GM21447 (cell line): ENCODE data around the gene CRACR2A.
A peak's percentile ranks its signal among the peaks of the same experiment; 100 is the strongest.

Experiments
- ATAC-seq: cut with Tn5 transposase; IDR thresholded peaks from one replicate; pipeline ENCODE4 v1.9.1; 2021; ENCODE audit not compliant: unreplicated experiment

The CRACR2A gene

DNA sequence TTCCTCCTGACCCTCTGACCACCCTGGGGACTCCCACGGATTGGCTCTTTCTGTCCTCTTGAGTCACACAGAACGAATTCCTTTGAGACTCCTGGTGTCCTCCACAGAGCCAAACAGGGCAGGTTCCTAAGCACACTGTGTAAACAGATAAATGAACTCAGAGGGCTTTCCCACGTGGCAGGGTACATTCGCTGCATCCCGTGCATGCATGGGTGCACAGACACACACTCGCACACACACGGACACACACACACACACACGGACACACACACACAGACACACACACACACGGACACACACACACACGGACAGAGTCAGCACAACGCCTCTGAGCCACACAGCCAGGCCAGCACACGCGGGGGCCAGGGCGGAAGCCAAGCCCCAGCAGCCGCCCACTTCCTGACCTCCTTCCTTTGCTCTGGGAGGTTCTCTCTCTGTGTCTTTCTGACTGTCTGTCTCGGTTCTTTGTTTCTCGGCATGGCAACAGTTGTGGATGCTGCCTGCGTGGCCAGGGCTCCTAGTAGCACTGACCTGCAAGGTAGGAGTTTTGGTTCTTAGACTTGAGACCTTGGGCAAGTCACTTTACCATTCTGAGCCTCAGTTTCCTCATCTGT is 706 bp downstream of the CRACR2A start:
- peak; percentile 74 for ATAC-seq

GRCh38 chr12:3751151-3752095 is 1.5 kb downstream of the CRACR2A start:
- ATAC-seq: no peak

DNA sequence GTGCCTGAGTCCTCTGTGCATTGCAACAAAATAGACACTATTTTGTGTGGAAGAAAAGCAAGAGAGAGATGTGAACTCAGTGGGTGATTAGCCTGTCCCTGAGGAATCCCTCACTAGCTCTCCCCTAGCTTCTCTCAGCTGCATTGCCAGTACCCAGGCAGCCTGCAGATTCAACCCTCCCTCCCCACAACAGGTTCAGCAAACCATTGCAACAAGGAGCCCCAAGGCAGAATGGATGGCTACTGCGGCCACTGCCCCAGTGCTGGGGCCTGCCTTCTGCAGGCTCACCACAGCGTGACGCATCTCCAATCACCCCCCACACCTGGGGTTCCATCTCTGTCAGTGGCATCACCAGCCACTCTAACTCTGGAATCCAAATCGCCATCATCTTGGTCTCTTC is 2.3 kb downstream of the CRACR2A start:
- ATAC-seq: no peak

DNA sequence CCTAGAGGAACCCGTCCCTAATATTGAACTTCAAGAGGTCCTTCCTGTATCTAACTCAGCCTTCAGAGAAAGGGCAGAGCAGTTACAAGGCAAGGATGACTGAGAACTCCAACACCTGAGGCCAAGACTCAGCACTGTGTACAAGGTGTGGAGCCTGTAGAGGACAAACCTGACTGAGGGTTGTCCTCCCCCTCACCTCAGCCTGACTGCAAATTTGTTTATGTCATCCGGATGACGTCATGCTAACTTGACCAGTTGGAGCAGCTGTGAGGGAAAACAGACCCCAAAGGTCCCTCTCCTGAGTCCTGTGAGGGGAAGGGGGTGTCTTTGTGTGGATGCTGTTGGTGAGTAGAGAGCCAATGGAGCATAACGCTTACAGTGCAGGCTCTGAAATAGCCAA is 4.3 kb downstream of the CRACR2A start:
- ATAC-seq: no peak

- no peak for ATAC-seq
Measured at GRCh38 chr12:3747976-3748619, 4.8 kb downstream of the CRACR2A start.

- no peak for ATAC-seq
Measured at GRCh38 chr12:3747543-3747942, 5.4 kb downstream of the CRACR2A start.

- no peak for ATAC-seq
Measured at GRCh38 chr12:3746758-3747157, 6.2 kb downstream of the CRACR2A start.

- ATAC-seq: no peak
Measured at GRCh38 chr12:3745152-3745551, 7.8 kb downstream of the CRACR2A start.

GRCh38 chr12:3744229-3744901 is 8.5 kb downstream of the CRACR2A start:
- ATAC-seq: no peak

- ATAC-seq: no peak
Measured at GRCh38 chr12:3743803-3744202, 9.1 kb downstream of the CRACR2A start.

GRCh38 chr12:3741882-3742672 is 10.8 kb downstream of the CRACR2A start:
- ATAC-seq: no peak

DNA sequence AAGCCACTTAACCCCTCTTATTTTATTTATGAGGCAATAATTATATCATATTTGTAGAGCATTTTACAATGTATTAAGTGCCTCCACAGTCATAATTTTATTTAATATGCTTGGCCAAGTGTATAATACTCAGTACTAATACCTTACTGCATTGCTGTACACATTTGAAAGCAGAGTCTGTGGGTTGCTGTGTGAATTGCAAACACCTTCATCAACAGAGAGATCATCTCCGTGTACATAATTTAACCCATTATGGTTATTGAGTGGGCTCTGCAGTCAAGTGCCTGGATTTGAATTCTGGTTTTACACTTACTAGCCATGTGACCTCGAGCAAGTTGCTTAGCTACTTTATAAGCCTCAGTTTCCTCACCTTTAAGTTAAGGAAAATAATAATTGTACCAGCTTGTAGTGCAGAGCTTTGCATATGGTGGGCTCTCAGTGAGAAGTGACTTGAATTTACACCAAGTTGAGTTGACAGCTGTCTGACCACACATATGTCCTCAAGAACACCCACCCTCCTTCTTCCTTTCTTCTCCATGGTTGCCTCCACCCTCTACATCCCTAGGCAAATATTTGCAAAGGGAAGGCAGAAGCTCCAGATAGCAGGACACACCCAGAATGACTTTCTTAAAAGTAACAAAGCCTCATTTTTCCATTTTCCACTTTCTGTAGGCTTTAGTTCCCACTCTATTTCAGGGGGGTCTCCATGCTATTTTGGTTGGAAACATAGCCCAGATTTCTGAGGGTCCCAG is 12.3 kb downstream of the CRACR2A start:
- no peak for ATAC-seq

DNA sequence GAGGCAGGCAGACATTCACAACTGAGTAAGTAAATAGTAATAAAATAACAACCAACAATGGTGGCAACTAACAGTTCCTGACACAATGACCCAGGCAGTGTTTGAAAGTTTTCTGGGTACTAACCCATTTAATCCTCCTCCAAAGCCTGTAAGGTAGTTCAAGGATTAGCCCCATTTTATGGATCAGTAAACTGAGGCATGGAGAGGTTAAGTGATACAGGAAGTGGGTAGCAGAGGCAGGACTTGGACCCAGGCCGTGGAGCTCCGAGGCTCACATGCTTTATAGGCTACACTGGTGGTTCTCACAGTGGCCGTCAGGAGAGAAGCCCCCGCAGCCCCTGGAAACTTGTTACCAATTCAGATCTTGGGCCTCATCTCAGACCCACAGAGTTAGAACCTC is 17.5 kb downstream of the CRACR2A start:
- no peak for ATAC-seq

DNA sequence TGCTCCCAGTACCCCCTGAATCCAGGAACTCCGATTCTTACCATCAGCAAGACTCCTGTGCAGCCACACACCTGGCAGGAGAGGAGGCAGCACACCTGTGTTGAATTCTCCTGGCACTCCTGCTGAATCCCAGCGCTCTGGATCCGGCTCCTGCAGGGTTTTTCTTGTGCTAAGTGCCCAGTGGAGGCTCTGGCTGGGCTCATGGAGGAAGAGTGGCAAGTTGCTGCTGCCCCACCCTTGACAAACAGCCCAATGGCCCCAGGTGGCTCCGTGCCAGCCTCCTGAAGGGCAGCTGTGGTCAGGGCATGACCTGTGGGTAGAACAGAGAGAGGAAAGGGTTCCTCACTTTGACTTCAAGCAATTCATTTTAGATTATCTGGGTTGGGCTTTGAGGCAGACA is 20.0 kb downstream of the CRACR2A start:
- ATAC-seq: no peak

GRCh38 chr12:3730111-3730510 is 22.8 kb downstream of the CRACR2A start:
- no peak for ATAC-seq

GRCh38 chr12:3728686-3729085 is 24.2 kb downstream of the CRACR2A start:
- peak; percentile 27 for ATAC-seq

DNA sequence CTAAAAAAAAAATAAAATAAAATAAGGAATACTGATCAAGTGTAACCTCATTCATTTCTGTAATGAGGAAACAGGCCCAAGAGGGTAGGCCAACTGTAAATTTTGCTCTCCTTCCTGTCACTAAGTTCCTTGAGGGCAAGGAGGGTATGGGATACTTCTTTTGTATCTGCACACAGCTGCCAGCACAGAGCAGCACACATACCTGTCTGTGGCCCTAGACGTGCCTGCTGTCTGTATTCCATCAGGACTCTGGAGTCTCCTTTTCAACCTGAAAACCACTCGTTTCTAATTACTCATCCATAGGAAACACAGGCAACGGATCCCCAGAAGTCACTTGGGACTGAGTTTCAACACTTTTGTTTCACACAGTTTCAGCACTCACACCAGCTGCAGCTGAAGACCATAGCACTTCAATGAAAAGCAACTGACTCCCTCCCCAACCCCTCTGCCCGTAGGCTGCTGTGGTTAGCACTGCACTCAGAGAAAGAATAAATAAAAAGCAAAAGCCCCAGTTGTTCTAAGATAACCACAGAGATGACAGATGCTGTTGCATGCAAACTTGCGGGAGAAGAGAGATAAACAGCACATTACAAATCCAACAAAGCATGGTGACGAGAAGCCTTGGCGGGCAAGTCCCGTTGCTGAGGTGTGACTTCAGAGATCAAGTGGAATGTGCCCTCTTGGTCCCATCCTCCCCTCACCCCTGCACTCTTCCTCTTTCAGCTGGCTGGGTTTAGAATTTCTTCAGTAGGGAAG is 24.9 kb downstream of the CRACR2A start:
- peak; percentile 57 for ATAC-seq

GRCh38 chr12:3727354-3727753 is 25.6 kb downstream of the CRACR2A start:
- no peak for ATAC-seq

- ATAC-seq: no peak
Measured at GRCh38 chr12:3726456-3726855, 26.5 kb downstream of the CRACR2A start.
